ELR (cell line): Measurements from ENCODE around the gene PCDHA1.
A peak's percentile ranks its signal among the peaks of the same experiment; 100 is the strongest.
"Not testable (repeated sequence)": the region's sequence is repeated elsewhere in the genome, so short reads cannot be mapped to it uniquely, and the experiment has no call there.

Experiments
- DNase-seq: peaks from one replicate; pipeline ENCODE4 v3.0.0-alpha.2; 2015; ENCODE audit warnings: low read depth

Gene PCDHA1

DNA sequence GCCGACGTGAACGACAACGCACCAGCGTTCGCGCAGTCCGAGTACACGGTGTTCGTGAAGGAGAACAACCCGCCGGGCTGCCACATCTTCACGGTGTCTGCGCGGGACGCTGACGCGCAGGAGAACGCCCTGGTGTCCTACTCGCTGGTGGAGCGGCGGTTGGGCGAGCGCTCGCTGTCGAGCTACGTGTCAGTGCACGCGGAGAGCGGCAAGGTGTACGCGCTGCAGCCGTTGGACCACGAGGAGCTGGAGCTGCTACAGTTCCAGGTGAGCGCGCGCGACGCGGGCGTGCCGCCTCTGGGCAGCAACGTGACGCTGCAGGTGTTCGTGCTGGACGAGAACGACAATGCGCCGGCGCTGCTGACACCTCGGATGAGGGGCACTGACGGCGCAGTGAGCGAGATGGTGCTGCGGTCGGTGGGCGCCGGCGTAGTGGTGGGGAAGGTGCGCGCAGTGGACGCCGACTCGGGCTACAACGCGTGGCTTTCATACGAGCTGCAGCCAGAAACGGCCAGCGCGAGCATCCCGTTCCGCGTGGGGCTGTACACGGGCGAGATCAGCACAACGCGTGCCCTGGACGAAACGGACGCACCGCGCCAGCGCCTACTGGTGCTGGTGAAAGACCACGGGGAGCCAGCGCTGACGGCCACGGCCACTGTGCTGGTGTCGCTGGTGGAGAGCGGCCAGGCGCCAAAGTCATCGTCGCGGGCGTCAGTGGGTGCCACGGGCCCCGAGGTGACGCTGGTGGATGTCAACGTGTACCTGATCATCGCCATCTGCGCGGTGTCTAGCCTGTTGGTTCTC lies 64.1 kb downstream of the PCDHA1 start:
- DNase-seq, result not testable (repeated sequence)

DNA sequence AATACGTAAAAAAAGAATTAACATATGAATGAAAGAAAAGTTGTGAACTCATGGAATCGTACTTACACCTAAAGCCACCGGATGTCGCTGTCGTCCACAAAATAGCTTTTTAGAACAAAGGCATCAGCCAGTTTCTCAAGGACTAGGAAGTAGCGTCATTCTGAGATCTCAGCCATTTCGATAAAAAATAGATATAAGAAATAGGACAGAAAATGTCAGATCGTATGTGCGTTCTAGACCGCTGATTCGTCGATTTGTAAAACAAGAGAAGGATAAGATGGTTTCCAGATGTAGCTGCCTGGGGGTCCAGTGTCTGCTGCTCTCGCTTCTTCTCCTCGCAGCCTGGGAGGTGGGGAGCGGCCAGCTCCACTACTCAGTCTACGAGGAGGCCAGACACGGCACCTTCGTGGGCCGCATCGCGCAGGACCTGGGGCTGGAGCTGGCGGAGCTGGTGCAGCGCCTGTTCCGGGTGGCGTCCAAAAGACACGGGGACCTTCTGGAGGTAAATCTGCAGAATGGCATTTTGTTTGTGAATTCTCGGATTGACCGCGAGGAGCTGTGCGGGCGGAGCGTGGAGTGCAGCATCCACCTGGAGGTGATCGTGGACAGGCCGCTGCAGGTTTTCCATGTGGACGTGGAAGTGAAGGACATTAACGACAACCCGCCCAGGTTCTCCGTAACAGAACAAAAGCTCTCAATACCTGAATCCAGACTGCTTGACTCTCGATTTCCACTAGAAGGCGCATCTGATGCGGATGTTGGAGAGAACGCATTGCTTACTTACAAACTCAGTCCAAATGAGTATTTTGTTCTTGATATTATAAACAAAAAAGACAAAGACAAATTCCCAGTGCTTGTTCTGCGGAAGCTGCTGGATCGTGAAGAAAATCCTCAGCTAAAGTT lies 70.1 kb downstream of the PCDHA1 start, which contains the start of gene PCDHA10:
TSS of gene PCDHA10 (plus strand) at position 126 of the 903 bp plus-strand sequence. CDS start at position 278, 152 bp downstream.
- no peak for DNase-seq

DNA sequence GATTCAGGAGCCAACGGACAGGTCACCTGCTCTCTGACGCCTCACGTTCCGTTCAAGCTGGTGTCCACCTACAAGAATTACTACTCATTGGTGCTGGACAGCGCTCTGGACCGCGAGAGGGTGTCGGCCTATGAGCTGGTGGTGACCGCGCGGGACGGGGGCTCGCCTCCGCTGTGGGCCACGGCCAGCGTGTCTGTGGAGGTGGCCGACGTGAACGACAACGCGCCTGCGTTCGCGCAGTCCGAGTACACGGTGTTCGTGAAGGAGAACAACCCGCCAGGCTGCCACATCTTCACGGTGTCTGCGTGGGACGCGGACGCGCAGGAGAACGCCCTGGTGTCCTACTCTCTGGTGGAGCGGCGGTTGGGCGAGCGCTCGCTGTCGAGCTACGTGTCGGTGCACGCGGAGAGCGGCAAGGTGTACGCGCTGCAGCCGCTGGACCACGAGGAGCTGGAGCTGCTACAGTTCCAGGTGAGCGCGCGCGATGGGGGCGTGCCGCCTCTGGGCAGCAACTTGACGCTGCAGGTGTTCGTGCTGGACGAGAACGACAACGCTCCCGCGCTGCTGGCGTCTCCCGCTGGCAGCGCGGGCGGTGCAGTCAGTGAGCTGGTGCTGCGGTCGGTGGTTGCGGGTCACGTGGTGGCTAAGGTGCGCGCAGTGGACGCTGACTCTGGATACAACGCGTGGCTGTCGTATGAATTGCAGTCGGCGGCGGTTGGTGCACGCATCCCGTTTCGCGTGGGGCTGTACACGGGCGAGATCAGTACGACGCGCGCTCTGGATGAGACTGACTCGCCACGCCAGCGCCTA lies 71.4 kb downstream of the PCDHA1 start:
- DNase-seq, result no peak

DNA sequence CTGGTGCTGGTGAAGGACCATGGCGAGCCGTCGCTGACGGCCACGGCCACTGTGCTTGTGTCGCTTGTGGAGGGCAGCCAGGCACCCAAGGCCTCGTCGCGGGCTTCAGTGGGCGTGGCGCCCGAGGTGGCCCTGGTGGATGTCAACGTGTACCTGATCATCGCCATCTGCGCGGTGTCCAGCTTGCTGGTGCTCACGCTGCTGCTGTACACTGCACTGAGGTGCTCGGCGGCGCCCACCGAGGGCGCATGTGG lies 72.0 kb downstream of the PCDHA1 start:
- DNase-seq, result no peak

DNA sequence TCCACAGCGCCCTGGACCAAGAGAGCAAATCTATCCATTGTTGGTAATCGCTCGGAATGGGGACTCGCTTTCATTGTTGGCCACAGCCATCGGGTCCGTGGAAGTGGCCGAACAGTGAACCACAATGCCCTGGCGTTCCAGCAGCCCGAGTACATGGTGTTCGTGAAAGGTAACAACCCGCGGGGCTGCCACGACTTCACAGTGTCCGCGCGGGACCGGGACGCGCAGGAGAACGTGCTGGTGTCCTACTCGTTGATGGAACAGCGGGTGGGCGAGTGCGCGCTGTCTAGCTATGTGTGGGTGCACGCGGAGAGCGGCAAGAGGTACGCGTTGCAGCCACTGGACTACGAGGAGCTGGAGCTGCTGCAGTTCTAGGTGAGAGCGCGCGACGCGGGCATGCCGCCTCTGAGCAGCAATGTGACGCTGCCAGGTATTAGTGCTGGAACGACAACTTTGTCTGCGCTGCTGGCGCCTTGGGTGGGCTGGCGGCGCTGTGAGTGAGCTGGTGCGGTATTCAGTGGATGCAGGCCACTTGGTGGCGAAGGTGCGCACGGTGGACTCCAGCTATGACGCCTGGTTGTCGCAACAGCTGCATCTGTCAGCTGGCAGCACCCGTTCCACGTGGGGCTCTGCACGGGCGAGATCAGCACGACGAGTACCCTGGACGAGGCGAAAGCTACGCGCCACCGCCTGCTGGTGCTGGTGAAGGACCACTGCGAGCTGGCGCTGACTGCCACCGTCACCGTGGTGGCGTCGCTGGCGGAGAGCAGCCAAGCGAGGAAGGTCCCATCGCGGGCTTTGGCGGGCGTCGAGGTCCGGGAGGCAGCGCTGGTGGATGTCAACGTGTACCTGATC lies 76.7 kb downstream of the PCDHA1 start:
- DNase-seq, result no peak

DNA sequence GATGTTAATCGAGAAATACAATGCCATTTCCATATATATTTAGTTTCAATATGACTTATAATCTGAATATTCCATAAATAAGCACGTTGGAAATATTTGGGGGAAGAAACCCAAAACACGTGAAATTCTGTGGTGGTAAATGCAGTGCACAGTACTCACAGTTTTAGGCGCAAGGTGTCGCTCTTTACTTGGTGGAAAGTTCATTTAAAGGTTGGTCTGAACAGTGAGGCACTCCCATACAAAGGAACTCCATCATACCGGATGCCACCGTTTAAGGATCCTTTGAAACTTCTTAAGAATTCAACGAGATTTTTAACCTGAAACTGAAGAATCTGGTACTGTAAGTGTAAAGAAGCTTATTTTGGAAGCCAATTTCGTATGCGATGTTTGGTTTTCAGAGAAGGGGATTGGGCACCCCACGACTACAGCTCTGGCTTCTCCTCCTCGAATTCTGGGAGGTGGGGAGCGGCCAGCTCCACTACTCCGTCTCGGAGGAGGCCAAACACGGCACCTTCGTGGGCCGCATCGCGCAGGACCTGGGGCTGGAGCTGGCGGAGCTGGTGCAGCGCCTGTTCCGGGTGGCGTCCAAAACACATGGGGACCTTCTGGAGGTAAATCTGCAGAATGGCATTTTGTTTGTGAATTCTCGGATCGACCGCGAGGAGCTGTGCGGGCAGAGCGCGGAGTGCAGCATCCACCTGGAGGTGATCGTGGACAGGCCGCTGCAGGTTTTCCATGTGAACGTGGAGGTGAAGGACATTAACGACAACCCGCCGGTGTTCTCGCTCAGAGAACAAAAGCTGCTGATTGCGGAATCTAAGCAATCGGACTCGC lies 83.0 kb downstream of the PCDHA1 start, which contains the start of gene PCDHA11:
TSS of gene PCDHA11 (plus strand) at position 237 of the 834 bp plus-strand sequence. CDS start at position 384, 147 bp downstream.
- DNase-seq, result peak; percentile 14

DNA sequence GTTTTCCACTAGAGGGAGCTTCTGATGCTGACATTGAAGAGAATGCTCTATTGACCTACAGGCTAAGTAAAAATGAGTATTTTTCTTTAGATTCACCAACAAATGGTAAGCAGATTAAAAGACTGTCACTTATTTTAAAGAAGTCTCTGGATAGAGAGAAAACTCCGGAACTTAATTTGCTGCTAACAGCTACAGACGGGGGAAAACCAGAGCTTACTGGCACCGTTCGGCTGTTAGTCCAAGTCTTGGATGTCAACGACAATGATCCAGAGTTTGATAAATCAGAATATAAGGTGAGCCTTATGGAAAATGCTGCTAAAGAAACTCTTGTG lies 83.6 kb downstream of the PCDHA1 start:
- DNase-seq, result no peak

DNA sequence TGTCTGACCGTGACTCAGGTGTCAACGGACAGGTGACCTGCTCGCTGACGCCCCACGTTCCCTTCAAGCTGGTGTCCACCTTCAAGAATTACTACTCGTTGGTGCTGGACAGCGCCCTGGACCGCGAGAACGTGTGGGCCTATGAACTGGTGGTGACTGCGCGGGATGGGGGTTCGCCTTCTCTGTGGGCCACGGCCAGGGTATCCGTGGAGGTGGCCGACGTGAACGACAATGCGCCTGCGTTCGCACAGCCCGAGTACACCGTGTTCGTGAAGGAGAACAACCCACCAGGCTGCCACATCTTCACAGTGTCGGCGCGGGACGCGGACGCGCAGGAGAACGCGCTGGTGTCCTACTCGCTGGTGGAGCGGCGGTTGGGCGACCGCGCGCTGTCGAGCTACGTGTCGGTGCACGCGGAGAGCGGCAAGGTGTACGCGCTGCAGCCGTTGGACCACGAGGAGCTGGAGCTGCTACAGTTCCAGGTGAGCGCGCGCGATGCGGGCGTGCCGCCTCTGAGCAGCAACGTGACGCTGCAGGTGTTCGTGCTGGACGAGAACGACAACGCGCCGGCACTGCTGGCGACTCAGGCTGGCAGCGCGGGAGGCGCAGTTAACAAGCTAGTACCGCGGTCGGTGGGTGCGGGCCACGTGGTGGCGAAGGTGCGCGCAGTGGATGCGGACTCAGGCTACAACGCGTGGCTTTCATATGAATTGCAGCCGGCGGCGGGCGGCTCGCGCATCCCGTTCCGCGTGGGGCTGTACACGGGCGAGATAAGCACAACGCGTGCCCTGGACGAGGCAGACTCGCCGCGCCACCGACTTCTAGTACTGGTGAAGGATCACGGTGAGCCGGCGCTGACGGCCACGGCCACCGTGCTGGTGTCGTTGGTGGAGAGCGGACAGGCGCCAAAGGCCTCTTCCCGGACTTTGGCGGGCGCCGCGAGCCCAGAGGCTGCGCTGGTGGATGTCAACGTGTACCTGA lies 84.6 kb downstream of the PCDHA1 start:
- DNase-seq, result no peak

DNA sequence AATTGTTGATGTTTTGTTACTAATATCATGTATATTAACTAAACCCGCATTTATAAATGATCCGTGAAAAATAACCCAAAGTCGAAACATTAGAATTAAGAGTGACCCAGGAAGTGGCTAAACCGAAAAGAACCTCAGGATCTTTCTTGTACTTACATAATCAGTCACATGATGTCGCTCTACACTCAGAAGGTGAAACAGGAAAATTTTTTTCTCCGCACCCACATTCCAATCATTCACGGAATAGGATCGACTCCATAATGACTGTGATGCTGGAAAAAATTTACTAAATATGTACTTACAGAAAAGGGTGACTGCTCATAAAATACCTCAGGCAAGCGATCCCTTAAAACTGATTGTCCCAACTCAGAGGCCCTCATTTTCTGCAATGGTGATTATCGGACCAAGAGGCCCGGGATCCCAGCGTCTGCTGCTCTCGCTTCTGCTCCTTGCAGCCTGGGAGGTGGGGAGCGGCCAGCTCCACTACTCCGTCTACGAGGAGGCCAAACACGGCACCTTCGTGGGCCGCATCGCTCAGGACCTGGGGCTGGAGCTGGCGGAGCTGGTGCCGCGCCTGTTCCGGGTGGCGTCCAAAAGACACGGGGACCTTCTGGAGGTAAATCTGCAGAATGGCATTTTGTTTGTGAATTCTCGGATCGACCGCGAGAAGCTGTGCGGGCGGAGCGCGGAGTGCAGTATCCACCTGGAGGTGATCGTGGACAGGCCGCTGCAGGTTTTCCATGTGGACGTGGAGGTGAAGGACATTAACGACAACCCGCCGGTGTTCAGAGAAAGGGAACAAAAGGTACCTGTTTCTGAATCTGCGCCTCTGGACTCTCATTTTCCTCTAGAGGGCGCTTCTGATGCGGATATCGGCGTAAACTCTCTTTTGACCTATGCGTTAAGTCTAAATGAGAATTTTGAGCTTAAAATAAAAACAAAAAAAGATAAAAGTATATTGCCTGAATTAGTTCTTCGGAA lies 89.4 kb downstream of the PCDHA1 start, which contains the start of gene PCDHA12:
TSS of gene PCDHA12 (plus strand) at position 224 of the 981 bp plus-strand sequence. CDS start at position 389, 165 bp downstream.
- DNase-seq, result no peak

DNA sequence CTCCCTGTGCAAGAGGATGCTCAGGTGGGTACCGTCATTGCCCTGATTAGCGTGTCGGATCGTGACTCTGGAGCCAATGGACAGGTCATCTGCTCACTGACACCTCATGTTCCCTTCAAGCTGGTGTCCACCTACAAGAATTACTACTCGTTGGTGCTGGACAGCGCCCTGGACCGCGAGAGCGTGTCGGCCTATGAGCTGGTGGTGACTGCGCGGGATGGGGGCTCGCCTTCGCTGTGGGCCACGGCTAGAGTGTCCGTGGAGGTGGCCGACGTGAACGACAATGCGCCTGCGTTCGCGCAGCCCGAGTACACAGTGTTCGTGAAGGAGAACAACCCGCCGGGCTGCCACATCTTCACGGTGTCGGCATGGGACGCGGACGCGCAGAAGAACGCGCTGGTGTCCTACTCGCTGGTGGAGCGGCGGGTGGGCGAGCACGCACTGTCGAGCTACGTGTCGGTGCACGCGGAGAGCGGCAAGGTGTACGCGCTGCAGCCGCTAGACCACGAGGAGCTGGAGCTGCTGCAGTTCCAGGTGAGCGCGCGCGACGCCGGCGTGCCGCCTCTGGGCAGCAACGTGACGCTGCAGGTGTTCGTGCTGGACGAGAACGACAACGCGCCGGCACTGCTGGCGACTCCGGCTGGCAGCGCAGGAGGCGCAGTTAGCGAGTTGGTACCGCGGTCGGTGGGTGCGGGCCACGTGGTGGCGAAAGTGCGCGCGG lies 90.8 kb downstream of the PCDHA1 start:
- DNase-seq, result not testable (repeated sequence)

DNA sequence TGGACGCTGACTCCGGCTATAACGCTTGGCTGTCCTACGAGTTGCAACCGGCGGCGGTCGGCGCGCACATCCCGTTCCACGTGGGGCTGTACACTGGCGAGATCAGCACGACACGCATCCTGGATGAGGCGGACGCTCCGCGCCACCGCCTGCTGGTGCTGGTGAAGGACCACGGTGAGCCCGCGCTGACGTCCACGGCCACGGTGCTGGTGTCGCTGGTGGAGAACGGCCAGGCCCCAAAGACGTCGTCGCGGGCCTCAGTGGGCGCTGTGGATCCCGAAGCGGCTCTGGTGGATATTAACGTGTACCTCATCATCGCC lies 91.3 kb downstream of the PCDHA1 start:
- no peak for DNase-seq

DNA sequence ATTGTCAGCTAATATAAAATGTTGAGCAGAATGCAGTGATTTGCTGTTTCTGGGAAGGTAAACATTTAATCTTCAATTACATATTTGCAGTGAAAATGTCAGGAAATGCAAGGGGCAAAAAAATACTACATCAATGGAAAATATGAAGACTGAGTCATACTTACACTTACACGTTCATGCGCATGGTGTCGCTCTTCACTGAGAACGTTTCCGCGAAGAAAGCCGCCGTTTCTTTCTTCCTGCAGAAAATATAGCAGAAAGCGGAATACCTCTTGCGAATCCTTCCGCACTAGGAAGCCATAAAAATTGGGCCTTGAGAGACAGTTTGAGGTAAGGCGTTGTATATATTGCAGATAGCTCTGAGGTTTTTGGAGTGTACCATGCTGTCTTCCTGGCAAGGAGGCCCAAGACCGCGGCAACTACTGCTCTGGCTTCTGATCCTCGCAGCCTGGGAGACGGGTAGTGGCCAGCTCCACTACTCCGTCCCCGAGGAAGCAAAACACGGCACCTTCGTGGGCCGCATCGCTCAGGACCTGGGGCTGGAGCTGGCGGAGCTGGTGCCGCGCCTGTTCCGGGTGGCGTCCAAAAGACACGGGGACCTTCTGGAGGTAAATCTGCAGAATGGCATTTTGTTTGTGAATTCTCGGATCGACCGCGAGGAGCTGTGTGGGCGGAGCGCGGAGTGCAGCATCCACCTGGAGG lies 96.1 kb downstream of the PCDHA1 start, which contains the start of gene PCDHA13:
TSS of gene PCDHA13 (plus strand) at position 236 of the 702 bp plus-strand sequence. CDS start at position 381, 145 bp downstream.
- no peak for DNase-seq

DNA sequence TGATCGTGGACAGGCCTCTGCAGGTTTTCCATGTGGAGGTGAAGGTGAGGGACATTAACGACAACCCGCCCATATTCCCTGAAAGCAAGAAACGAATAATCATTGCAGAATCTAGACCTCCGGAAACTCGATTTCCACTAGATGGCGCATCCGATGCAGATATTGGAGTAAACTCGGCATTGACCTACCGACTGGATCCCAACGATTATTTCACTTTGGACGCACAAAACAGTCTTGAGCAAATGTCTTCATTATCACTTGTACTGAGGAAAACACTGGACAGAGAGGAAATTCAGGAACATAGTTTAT lies 96.6 kb downstream of the PCDHA1 start:
- peak; percentile 2 for DNase-seq

DNA sequence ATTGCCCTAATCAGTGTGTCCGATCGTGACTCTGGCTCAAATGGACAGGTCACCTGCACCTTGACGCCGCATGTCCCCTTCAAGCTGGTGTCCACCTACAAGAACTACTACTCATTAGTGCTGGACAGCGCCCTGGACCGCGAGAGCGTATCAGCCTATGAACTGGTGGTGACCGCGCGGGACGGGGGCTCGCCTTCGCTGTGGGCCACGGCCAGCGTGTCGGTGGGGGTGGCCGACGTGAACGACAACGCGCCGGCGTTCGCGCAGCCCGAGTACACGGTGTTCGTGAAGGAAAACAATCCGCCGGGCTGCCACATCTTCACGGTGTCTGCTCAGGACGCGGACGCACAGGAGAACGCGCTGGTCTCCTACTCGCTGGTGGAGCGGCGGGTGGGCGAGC lies 97.4 kb downstream of the PCDHA1 start:
- DNase-seq, result no peak

DNA sequence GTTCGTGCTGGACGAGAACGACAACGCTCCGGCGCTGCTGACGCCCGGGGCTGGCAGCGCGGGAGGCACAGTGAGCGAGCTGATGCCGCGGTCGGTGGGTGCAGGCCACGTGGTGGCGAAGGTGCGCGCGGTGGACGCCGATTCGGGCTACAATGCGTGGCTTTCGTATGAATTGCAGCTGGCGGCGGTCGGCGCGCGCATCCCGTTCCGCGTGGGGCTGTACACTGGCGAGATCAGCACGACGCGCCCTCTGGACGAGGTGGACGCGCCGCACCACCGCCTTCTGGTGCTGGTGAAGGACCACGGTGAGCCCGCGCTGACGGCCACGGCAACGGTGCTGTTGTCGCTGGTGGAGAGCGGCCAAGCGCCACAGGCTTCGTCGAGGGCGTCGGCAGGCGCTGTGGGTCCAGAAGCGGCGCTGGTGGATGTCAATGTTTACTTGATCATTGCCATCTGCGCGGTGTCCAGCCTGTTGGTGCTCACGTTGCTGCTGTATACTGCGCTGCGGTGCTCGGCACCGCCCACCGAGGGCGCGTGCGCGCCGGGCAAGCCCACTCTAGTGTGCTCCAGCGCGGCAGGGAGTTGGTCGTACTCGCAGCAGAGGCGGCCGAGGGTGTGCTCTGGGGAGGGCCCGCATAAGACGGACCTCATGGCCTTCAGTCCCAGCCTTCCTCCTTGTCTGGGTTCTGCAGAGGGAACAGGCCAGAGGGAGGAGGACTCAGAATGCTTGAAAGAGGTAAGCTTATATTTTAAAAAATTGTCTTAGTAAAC lies 98.2 kb downstream of the PCDHA1 start:
- DNase-seq, result no peak

DNA sequence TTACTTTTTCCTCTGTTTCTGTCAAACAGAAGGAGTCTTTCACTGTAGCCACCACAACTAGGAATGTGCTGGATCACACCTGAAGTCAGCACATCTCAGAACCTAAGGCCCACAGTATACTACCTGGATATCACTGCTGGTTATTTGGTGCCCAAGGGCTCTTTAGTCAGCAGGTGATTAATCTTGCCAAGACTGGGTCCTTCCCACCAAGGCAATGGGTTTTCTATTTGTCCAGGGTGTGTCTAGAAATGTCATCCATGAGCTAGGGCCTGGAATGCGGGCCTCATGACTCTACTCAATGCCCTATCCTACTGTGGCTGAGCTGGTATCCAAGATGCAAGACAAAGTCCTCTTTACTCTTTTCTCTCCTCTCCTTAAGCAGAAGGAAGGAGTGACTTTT lies 130.4 kb downstream of the PCDHA1 start:
- DNase-seq, result no peak
